ENCODE measurements around the gene HOXA3.

GRCh38 chr7:27102581-27103442, 49.6 kb downstream of the HOXA3 start, which contains the start of gene HOXA2:
- TF ChIP-seq CTCF (conservative IDR thresholded peaks at IDR 0.05; ENCODE audit: low read depth, low read length) = no peak
- TF ChIP-seq EZH2phosphoT487 (IDR thresholded peaks at IDR 0.05; ENCODE audit: borderline replicate concordance, low read length) = no peak

All from PC-3 (cell line).